ENCODE measurements around the gene CDH13.

- TF ChIP-seq, protein P1, sequence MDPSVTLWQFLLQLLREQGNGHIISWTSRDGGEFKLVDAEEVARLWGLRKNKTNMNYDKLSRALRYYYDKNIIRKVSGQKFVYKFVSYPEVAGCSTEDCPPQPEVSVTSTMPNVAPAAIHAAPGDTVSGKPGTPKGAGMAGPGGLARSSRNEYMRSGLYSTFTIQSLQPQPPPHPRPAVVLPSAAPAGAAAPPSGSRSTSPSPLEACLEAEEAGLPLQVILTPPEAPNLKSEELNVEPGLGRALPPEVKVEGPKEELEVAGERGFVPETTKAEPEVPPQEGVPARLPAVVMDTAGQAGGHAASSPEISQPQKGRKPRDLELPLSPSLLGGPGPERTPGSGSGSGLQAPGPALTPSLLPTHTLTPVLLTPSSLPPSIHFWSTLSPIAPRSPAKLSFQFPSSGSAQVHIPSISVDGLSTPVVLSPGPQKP (IDR thresholded peaks at IDR 0.05; ENCODE audit: low read depth, low read length) = no peak
- no peak for TF ChIP-seq TCF7 (IDR thresholded peaks at IDR 0.05; ENCODE audit: borderline replicate concordance)
- TF ChIP-seq KDM1A (IDR thresholded peaks at IDR 0.05; ENCODE audit: borderline replicate concordance) = no peak
- TF ChIP-seq POLR2A (IDR thresholded peaks at IDR 0.05; ENCODE audit: low read depth, low read length) = no peak
- TF ChIP-seq SP1 (IDR thresholded peaks at IDR 0.05; ENCODE audit: low read depth, low read length) = no peak
- no peak for TF ChIP-seq ZBTB33 (IDR thresholded peaks at IDR 0.05)
- no peak for TF ChIP-seq E2F4 (IDR thresholded peaks at IDR 0.05; ENCODE audit: low read depth, low read length)
Observed at GRCh38 chr16:83403761-83404160, 777.0 kb downstream of the CDH13 start.
